GM19193 (cell line): Measurements from ENCODE around the gene ZSWIM8.

Experiments
- POLR2A ChIP-seq: IDR thresholded peaks from 4 replicates; pipeline ENCODE4 v1.6.1; 2011; ENCODE audit not compliant: insufficient read depth, insufficient read length; ENCODE audit errors: extremely low read depth

ZSWIM8 gene

DNA sequence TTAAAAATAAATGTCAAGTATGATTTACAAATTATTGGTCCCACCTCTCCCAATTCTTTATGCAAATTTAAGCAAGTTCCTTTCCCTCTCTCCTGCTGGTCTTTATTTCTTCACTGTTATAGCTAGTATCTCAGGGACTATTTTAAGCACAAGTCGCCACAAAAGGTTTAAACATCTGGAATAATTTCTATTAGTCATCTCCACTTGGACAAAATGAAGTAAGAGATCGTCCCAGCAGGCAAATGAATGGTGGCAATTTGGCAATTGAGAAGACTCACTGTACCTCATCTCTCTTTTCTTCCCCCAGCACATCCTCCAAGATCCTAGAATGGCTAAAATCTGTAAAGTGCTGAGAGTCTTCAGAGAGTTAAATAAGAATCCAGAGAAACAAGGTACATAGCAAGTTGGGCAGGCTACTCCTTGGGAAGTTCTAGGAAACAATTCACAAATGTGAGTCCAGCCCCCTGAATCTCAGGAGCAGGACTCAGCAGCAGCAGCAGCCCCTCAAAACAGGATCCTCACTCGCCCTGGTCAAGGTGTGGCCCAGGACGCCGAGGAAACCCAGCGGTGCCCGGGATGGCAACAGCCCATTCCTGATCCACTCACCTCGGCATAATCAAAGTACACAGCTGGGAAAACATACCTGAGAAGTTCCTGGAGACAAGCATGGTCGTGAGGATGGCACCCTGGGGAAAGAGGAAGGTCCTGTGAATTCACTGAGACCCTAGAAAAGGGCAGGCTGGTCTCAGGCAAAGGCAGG is 56.3 kb downstream of the ZSWIM8 start:
- TF ChIP-seq POLR2A = no peak

DNA sequence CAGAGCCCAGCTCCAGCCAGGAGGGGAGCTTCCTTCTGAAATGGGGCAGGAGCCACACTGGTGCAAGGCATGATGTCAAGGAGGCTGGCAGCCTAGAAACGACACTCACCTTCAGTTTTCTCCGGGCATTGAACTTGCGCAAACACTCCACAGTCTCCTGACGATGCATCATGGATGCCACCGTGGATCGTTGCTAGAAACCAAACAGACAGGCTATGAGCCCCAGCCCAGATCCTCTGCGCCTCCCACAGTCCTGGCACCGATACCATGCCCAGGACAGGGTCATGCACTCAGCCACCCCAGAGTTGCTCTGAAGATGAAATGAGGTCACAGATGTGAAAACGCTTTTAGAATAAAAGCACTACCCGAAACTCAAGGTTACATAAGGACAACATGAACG is 56.9 kb downstream of the ZSWIM8 start:
- TF ChIP-seq POLR2A = no peak

DNA sequence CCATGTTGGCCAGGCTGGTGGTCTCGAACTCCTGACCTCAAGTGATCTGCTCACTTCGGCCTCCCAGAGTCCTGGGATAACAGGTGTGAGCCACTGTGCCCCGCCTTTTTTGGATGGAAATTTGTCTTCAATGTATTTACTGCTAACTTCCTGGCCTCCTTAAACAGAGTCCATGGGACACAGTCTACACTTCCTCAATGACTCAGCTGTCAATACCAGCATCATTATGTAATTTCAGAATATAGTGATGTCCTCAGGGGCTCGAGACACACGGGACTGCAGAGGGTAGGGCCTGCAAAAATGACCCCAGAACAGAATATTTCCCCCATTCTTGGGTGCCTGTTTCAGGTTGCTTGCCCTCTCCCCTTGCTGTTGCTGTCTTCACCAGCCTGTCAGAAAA is 57.9 kb downstream of the ZSWIM8 start:
- no peak for TF ChIP-seq POLR2A

DNA sequence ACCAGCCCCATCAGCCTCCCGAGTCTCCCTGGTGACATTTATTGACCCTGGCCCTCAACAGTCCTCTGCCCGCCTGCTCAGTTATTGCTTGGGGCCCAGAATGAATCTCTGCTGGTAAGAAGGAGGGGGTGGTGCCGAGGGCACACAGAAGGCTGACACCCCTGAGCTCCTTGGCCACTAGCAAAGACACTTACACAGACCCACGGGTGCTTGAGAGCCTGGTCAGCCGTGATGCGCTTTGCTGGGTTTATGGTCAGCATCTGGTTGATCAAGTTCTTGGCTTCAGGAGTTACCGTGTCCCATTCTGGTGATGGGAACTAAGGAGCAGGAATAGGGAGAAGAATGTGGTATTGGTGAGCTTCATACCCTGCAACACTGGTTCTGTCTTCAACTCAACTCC is 61.6 kb downstream of the ZSWIM8 start:
- no peak for TF ChIP-seq POLR2A

DNA sequence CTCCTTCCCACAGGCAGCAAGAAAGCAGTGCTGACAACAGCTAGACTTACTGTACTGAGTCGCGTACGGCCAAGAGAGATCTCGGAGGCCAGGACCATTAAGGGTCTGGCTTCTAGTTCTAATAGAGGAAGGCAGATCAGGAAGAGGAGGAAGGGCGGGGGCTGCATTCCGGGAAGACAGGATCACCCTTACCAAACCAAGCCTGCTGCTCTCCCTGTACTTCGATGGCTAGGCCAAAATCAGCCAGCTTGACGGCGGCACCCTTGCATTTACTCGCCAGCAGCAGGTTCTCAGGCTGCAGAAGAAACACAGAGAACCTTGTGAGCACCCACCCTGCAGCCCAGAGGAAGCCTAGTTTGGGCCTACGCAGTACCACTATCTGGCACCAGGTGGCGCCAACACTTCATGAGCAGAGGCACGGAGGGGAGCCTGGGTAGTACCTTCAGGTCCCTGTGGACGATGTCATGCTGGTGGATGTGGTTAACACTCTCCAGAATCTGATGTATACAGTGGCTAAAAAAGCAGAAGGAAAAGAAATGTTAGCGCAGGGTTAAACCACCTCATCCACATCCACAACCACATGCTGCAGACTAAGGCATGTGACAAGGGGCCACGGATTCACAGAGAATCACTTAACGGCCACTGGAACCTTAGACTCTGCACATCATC is 63.5 kb downstream of the ZSWIM8 start:
- TF ChIP-seq POLR2A = no peak

DNA sequence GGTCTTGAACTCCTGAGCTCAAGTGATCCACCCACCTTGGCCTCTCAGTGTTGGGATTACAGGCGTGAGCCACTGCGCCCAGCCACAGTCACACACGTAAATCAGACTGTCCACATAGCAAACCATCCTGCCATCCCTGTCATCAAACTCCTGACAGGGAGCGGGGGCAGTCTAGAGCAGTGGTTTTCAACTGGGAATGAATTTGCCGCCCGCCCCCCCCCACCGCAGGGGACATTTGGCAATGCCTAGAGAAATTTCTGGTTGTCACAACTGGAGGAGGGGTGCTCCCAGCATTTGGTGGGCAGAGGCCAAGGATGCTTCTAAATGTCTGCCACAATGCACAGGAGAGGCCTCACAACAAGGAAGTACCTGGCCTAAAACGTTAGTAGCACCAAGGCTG is 64.8 kb downstream of the ZSWIM8 start:
- no peak for TF ChIP-seq POLR2A

DNA sequence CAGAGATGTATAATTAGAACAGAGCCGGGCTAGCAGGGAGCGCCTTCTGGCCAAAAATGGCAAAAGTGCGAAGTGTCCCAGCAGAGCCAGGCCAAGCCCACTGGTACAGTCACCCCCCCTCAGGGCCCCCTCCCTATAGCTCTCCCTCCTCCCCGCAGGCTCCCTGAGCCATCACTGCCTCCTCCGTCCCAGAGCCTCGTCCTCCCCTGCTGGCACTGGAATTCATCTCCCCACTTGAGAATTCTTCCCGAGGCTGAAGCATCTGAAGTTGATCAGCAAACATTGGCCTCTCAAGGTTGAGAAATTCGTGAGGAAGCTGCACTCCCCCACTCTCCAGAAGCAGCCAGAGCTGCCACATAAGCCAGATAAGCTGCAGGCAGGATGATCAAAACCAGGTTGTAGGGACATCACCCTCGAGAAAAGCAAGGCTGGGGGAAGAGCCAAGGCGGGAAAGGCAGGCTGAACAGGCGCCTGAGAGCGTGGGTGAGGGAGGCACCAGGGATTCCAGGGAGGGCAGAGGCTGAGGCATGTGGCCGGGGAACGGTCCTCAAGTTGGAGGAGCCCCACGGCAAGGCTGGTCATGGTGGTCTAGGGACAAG is 65.6 kb downstream of the ZSWIM8 start:
- TF ChIP-seq POLR2A = no peak
